ENCODE measurements around the gene LRTM1. TPM values are rescaled to one million over a fixed set of nuclear protein-coding genes. Genes with fewer than 3 reads are reported as not detected.

The LRTM1 gene
- total RNA-seq, 4 donors from 2014 or later, result not detected

DNA sequence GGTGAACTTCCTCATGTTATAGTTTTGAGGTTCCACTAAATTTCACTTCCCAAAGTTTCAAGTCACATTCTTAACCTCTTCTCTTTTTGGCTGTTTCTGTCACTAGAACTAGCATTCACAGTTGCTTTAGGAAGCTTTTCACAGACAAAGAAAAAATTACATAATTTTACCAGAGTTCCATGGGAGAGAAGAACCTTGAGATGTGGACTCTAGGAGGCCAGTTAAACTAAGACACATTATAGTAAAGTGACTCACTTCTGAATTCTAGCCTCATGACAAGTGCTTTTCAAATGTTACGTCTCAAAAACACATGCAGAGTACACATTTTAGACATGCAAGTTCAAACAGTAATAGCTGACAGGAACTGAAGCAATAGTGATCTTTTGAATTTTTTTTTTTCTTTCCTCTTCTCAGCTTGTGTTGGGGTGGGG is 39.9 kb upstream of the LRTM1 start:
- Histone ChIP-seq H3K36me3 (no peaks in the 10 kb centered on the region), H3K4me3 (no peak overlapping the region), H3K9me3 (no peaks in the 10 kb centered on the region), H3K4me1 (peaks cover 0 to 10% (median 7%) of the 10 kb centered on the region in 3 donors), H3K27ac (no peak overlapping the region), H3K27me3 (no peaks in the 10 kb centered on the region)
- 42 to 56% methylated on average over 1 of the region's 1 CpG for WGBS, 2 donors
- no peak for TF ChIP-seq POLR2A (IDR thresholded peaks at IDR 0.05)
- TF ChIP-seq, protein P1, sequence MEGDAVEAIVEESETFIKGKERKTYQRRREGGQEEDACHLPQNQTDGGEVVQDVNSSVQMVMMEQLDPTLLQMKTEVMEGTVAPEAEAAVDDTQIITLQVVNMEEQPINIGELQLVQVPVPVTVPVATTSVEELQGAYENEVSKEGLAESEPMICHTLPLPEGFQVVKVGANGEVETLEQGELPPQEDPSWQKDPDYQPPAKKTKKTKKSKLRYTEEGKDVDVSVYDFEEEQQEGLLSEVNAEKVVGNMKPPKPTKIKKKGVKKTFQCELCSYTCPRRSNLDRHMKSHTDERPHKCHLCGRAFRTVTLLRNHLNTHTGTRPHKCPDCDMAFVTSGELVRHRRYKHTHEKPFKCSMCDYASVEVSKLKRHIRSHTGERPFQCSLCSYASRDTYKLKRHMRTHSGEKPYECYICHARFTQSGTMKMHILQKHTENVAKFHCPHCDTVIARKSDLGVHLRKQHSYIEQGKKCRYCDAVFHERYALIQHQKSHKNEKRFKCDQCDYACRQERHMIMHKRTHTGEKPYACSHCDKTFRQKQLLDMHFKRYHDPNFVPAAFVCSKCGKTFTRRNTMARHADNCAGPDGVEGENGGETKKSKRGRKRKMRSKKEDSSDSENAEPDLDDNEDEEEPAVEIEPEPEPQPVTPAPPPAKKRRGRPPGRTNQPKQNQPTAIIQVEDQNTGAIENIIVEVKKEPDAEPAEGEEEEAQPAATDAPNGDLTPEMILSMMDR (IDR thresholded peaks at IDR 0.05), result no peak
- intact Hi-C loops (cut with DNase I), result no loop called here
- DNase-seq, result no peak

DNA sequence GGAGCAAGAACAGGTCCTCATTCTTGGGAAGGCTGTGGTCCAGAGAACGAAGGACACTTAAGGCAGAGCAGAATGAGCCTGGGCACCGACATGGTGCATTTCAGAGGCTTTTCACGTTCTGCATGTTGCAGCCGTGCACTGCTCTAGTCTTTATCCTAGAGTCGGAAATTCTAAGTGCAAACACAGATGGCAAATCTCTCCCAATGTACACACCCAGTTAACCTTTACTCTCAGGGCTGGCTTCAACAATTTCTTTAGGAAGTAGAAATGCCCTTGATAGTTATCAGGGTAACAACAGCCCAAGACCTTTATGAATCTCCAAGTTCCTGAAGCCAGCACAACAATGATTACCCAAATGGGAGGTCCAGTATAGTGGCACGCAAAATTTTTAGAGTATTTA is 39.1 kb upstream of the LRTM1 start:
- peaks cover 0 to 15% (median 11%) of the 10 kb centered on the region in 3 donors for H3K4me1 ChIP-seq
- H3K36me3 ChIP-seq, result no peaks in the 10 kb centered on the region
- no peak for DNase-seq
- 68 to 90% methylated on average over 2 to 6 of the region's 6 CpGs for WGBS, 2 donors
- no peak overlapping the region for H3K27ac ChIP-seq
- intact Hi-C loops (cut with DNase I), result no loop called here
- no peaks in the 10 kb centered on the region for H3K27me3 ChIP-seq
- no peaks in the 10 kb centered on the region for H3K9me3 ChIP-seq
- no peak overlapping the region for H3K4me3 ChIP-seq
- TF ChIP-seq, protein P1 (IDR thresholded peaks at IDR 0.05), result no peak
- TF ChIP-seq POLR2A (IDR thresholded peaks at IDR 0.05), result no peak

DNA sequence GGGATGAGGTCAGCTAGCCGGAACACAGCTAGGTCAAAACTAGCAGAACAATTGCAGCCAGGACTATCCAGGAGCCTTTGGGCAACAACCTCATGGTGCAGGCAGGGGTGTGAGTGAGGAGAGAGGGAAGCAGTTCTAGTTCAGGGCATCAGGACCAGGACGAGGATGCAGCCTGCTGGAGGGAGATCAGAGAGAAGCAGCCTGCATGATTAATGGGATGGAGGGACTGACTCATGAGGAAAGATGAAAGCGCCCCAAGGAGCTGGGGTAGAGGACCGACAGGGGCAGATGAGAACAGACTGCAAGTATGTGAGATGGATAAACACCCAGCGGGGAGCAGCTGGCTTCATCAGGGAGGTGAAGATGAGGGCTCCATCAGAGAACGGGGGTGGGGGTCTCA is 37.9 kb upstream of the LRTM1 start:
- H3K9me3 ChIP-seq, result no peaks in the 10 kb centered on the region
- TF ChIP-seq, protein P1 (IDR thresholded peaks at IDR 0.05), result no peak
- TF ChIP-seq POLR2A (IDR thresholded peaks at IDR 0.05), result no peak
- H3K36me3 ChIP-seq, result no peaks in the 10 kb centered on the region
- DNase-seq, result no peak
- peaks cover 0 to 13% (median 6%) of the 10 kb centered on the region in 3 donors for H3K4me1 ChIP-seq
- intact Hi-C loops (cut with DNase I), result no loop called here
- no peak overlapping the region for H3K27ac ChIP-seq
- no peaks in the 10 kb centered on the region for H3K27me3 ChIP-seq
- no peak overlapping the region for H3K4me3 ChIP-seq
- WGBS, 2 donors, result 39 to 42% methylated on average over 6 of the region's 6 CpGs

DNA sequence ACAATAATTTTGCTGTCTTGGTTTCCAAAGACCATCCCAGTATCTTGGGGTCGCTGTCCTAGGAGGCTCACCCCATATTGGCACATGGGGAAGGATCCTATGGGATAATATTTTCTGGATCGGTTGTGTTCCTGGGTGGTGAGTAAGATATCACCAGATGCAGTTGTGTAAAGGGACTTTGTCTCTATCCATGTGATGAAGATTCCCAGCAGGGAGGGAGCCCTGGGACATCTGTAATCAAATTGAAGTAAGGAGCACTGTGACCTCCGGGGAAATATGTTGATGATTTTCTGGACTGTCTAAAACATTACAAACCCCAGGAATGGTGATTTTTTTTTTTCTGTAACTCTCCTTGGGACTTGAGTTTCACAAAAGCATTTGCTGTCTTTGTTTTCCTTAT is 36.2 kb upstream of the LRTM1 start:
- no peaks in the 10 kb centered on the region for H3K27me3 ChIP-seq
- intact Hi-C loops (cut with DNase I), result no loop called here
- H3K27ac ChIP-seq, result no peak overlapping the region
- H3K4me3 ChIP-seq, result no peak overlapping the region
- DNase-seq, result no peak
- no peaks in the 10 kb centered on the region for H3K36me3 ChIP-seq
- no peak for TF ChIP-seq POLR2A (IDR thresholded peaks at IDR 0.05)
- TF ChIP-seq, protein P1 (IDR thresholded peaks at IDR 0.05), result no peak
- H3K4me1 ChIP-seq, result peaks cover 0 to 9% (median 4%) of the 10 kb centered on the region in 3 donors
- H3K9me3 ChIP-seq, result no peaks in the 10 kb centered on the region
- 81 to 83% methylated on average over 3 of the region's 3 CpGs for WGBS, 2 donors

DNA sequence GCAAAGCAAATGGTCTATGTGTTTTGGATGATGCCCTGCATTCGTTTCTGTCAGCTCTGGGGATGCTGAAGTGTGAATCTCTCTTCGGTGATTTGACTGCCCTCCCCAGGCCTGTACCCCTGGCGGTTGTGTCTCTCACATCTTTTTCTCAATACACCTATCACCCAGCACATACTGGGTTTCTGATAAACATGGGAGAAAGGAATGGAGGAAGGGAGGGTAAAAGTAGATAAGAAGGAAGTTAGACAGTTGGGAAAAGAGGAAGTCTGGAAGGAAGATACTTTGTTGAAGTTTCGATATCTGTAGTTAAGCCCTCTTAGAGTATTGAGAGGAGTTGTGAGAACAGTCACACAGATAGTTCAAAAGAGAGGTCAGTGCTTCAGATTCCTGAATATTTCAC is 35.8 kb upstream of the LRTM1 start:
- Histone ChIP-seq H3K27ac (no peak overlapping the region), H3K36me3 (no peaks in the 10 kb centered on the region), H3K27me3 (no peaks in the 10 kb centered on the region), H3K4me3 (no peak overlapping the region), H3K4me1 (peaks cover 0 to 9% (median 4%) of the 10 kb centered on the region in 3 donors), H3K9me3 (no peaks in the 10 kb centered on the region)
- 73 to 75% methylated on average over 3 of the region's 4 CpGs for WGBS, 2 donors
- TF ChIP-seq POLR2A (IDR thresholded peaks at IDR 0.05), result no peak
- TF ChIP-seq, protein P1 (IDR thresholded peaks at IDR 0.05), result no peak
- intact Hi-C loops (cut with DNase I), result no loop called here
- DNase-seq, result no peak
